Neural progenitor cell (in vitro differentiated cells): ENCODE measurements around the gene ADK.

Experiments used
- EZH2phosphoT487 ChIP-seq: fragments of 200-600 bp; sonication (generic); IDR thresholded peaks from 2 replicates; pipeline ENCODE4 v1.6.1; 2017; ENCODE audit warnings: antibody characterized with exemption
- TF ChIP-seq, protein P1 (sequence below): fragments of 200-600 bp; sonication (generic); IDR thresholded peaks from 2 replicates; pipeline ENCODE4 v1.5.1; 2017; ENCODE audit warnings: antibody characterized with exemption, mild to moderate bottlenecking

- no peak for TF ChIP-seq EZH2phosphoT487
- TF ChIP-seq, protein P1, sequence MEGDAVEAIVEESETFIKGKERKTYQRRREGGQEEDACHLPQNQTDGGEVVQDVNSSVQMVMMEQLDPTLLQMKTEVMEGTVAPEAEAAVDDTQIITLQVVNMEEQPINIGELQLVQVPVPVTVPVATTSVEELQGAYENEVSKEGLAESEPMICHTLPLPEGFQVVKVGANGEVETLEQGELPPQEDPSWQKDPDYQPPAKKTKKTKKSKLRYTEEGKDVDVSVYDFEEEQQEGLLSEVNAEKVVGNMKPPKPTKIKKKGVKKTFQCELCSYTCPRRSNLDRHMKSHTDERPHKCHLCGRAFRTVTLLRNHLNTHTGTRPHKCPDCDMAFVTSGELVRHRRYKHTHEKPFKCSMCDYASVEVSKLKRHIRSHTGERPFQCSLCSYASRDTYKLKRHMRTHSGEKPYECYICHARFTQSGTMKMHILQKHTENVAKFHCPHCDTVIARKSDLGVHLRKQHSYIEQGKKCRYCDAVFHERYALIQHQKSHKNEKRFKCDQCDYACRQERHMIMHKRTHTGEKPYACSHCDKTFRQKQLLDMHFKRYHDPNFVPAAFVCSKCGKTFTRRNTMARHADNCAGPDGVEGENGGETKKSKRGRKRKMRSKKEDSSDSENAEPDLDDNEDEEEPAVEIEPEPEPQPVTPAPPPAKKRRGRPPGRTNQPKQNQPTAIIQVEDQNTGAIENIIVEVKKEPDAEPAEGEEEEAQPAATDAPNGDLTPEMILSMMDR, result no peak
Observed at GRCh38 chr10:74415146-74415839, 264.3 kb downstream of the ADK start.
